IPS-NIHi7 (cell line): ENCODE data around the gene PRR5.

Experiments used
- DNase-seq: peaks from one replicate; pipeline ENCODE4 v3.0.0; 2012; ENCODE audit warnings: mixed read lengths; ENCODE audit errors: extremely low spot score

PRR5 gene

DNA sequence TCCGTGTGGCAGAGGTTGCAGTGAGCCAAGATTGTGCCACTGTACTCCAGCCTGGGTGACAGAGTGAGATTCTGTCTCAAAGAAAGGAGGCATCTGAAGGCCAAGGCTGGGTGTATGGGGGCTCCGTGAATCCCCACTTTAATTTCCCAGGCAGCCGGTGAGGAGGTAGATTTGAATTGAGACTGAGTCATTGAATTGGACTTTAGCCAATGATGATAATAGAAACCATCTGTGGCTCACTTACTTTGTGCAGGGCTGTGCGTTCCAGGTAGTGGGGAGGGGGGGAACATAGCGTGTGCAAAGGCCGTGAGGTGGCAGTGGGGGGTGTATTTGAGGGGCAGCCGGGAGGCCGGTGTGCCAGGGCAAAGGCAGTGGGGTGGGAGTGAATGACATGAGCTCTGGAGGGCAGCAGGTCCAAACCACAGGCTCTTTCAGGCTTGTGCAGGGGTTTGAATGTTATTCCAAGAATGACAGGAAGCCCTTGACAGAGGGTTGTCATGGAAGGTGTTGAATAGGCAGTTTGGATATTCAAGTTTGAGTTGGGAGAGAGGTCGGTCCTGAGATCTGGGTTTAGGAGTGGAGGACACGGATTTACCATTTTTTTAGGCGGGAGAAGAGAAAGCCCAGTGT lies 56.5 kb downstream of the PRR5 start:
- DNase-seq, result no peak

DNA sequence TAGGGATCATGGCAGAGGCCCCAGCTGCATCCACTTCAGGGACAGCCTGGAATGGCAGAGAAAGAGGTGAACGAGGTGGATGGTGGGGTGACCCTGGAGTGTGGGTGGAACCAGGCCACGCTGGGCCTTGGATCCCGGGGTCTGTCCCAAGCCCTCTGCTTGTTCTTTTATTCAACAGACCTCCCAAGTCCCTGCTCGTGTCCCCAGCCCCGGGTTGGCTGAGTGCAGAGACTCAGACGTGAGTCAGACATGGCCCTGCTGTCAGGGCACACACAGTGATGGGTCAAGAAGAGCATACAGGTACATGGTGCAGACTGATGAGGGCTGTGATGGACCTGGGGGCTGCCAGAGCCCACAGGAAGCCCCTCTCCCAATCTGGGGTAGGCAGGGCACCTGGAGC lies 57.0 kb downstream of the PRR5 start:
- DNase-seq, result no peak

DNA sequence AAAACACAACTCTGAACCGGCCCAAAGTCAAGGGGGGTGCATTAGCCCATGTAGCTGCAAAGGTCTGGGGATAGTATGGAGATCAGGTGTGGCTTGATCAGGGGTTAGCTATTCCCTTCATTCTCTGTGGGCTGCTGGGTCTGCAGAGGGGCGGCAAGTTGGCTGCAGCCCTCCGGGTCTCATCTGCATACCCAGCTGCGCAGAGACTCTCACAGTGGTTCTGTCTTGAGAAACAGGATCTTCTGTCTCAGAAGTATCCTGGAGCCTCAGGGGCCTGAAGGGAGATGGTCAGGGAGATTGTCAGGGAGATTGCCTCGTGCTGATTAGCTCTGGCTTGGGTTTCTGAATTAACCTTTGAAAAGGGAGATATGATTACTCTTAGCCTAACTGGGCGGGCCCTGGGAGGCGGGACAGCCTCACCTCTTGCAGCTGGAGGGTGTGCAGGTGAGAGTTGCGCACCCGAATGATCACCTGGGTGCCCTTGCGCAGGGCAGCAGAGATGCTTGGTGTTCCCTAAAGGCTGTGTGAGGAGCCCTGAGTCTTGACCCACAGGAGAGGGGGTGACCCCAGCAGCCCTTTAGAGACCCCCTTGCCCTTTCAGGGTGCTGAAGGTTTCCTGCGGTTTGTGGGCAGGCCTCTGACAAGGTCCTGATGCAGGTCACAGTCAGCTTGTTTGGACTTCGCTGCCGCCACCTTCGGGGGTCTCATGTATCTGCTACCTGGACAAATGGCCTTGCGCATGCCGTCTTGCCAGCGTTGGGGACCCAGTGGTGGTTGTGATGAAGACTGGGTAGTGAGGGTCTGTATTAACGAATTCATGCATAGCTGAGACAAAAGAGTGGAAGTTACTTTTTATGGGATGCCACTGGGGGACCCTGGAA lies 57.7 kb downstream of the PRR5 start:
- DNase-seq, result no peak

DNA sequence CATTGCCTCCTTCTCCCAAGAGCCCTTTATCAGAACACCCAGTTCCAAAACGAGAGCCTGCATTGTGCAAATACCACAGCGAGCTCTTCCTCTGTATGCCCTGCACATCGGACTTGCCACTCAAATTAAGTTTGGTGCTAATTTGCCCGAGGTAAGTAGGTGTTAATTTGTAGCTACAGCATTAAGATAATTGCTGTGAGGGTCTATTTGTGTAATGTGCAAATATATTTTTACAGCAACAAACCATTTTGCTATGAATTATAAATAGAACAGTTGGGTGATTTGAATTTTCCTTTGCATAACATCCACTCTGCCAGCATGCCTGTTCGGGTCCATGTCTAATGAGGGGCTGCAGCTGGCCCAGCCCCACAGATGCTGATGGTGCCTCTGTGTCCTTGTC lies 58.5 kb downstream of the PRR5 start:
- no peak for DNase-seq

DNA sequence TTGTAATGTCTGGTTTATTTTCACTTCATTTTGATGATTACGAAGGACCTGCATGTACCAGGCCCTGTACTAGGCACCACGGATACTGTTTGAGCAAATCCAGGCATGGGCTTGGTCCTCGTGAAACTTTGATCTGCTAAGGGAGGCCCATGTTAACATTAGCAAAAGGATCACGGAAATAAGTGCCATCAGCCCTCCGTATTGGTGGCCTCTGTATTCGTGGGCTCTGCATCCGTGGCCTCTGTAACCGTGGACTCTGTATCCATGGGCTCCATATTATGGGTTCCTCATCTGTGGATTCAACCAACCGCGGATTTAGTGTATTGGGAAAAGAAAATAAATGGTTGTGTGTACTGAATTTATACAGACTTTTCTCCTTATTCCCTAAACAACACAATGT lies 59.0 kb downstream of the PRR5 start:
- DNase-seq, result no peak

DNA sequence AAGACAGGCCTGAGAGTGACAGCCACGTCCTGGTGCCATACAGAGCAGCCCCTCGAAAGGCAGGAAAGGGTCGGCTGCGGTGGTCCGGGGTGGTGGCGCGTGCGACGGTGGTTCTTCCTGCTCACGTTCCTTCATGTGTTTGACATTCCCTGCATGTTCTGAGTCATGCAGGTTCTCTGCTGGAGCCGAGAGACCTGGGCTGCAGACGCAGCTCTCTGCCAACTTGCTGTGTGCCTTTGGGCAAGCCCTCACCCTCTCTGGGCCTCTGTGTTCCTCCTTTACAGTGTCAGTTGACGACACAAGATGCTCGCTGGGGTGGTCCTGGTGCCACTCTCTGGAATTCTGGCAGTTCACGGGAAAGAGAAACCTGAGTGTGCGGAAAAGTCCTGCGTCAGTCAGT lies 62.4 kb downstream of the PRR5 start:
- DNase-seq, result no peak

DNA sequence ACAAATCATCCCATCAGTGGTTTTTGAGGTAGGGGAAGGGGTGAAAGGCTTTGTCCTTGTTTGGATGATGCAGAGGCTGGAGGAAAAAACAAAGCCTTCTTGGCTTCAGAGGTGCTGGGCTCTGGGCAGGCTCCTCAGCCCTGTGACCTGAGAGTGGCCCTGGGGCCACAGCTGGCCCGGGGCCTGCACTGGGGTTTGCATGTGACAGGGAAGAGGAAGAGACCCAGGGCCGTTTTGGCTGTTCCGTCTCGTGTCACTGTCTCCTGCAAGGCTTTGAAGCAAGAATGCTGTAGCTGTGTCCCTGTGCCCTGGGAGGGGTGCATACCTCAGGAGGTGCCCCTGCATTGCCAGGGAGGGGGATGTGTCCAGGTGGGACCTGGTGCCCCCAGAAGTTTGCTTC lies 63.0 kb downstream of the PRR5 start:
- DNase-seq, result no peak

DNA sequence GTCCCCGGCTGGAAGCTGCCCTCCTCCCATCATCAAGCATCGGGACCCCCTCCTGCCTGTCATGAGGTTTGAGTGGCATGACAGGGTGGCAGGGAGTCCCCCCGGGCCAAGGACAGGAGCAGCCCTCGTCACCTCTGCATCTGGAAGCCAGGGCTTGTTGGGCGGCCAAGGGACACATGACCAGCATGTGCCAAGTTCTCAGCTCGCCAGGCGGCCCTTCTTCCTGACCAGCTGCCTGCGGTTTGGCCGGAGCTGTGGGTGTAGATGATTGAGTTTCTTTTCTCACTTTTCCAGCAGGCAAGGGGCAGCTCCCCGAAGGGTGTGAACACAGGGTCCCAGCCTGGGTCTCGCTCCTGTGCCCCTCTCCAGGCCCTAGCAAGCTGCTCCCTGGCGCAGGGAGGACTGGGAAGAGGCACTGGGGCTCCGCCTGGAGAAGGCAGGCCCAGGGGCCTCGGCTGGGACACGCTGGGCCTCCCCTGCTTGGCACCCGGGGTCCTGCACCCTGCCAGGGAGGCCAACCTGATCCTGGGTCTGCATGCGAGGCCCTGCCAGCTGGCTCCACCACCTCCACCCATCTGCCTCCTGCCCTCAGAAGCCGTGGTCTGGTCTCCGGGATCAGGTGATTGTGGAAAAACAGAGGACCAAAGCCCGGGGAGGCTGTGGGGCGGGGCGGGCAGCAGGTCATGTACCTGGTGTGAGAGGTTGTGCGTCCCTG lies 63.7 kb downstream of the PRR5 start:
- no peak for DNase-seq

DNA sequence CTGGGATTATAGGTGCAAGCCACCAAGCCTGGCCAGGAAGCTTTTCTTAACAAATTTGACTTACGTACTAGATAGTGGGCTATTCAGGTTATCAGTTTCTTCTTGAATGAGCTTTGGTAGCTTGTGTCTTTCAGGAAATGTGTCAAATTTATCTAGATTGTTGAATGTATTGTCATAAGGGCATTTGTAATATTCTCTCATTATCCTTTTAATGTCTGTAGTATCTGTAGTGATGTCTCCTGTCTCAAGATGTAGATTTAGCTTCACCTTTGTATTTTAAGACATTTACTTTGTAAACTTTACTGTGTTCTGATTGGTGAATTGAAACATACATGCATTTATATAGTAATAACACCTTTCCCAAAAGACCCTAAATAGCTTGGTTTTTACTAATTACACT lies 71.1 kb downstream of the PRR5 start:
- no peak for DNase-seq

DNA sequence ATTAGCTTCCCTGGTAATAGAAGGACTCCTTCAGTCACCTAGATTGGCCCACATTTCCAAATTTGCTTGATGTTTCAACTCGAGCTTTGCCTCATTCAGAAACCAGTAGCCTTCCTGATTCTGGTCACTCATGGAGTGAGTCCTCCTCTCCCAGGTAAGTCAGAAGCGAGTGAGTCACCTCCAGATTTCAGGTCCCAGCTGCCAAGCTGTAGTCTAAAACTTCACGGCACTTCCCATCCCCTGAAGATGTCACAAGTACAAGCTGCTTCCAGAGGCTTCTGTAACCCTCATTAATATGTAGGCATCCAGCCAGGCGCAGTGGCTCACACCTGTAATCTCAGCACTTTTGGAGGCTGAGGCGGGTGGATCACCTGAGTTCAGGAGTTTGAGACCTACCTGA lies 73.9 kb downstream of the PRR5 start:
- no peak for DNase-seq

DNA sequence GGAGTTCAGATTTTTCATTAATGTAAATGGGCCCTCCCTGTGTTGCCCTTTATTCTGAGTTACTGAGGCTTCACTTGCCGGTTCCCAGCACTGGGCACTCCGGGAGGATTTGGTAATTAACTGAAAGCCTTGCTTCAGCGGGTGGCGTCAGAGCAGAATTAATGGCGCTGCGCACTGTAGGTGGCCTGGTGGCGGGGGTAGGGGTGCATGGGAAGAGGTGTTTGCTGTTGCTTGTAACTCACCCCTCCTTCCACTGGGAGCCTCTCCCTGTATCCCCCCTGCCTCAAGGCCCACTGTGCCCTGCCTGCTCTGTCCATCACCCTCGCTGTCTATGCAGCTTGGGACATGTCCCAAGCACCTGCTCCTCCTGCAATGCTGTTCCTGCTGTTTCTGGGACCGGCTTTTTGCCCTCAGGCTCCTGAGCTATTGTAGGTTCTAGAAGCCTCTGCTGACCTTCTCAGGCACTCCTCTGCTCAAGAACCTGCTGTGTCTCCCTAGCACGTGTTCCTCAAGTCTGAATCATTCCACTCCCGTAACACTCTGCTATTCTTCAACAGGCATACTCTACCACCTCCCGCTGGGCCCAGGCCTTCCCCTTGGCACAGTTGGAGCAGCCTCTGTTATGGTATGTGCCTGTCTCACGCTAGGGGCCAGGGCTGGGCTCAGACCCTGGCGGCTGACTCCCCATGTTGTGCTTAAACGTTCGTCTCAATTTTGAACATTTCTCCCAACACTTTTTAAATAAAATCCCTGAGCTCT lies 74.8 kb downstream of the PRR5 start:
- no peak for DNase-seq

DNA sequence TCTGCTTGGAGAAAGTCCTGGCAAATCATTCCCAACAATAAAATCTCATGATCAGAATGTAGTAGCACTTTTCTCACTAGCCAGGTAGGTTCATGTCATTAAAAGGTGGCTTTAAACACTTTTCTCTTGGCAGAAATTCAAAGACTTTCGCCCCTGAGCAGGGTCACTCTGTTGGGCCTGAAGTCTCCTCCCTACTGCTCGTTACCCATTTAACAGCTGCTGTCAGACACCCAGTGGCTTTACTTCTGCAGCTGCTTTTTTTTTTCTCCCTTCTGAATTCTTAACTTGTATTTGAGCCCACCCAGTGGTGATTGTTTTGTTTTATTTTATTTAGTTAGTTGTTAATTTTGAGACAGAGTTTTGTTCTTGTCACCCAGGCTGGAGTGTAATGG lies 75.4 kb downstream of the PRR5 start:
- DNase-seq, result no peak

DNA sequence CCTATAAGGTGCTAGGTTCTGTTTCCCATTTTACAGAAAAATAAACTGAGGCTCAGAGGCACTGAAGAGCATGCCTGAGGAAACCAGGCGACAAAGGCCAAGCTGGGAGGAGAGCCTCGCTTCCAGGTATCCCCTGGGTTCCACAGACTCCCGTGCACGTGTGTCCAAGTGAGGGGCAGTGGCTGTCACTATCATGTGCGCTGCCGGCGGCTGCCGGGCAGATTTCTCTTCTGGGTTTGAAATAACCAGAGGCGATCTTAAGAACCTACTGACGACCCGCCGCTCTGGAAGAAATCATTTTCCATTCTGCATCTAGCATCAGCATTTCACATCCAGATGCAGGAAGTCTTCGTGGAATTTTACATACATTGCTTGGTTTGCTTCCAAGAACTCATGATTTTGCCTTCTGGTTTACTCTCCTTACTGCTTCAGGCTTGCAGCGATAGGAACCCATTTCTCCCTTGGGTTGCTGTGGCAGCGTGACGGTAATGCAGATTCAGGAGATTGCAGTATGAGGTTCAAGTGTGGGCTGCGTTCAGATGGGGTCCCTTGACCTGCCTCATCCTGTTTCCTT lies 79.0 kb downstream of the PRR5 start:
- no peak for DNase-seq

DNA sequence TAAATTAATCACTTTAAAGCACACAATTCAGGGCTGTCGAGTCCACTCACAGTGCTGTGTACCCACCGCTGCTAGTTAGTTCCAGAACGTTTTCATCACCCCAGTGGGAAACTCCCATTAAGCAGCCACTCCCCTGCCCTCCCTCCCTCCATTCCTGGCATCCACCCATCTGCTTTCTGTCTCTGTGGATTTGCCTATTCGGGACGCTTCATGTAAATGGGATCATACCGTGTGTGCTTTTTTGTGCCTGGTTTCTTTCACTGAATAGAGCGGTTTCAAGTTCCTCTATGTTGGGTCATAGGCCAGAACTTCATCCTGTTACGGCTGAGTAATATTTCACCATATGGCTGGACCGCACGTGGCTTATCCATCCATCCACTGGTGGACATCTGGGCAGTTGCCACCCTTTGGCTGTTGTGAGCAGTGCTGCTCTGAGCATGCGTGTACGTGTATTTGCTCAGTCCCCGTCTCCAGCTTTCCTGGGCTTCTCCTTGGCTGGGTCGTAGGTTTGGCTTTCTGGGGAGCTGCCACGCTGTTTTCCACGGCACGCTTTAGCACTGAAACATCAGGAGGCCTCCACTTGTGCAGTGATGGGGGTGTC lies 80.5 kb downstream of the PRR5 start:
- DNase-seq, result no peak

DNA sequence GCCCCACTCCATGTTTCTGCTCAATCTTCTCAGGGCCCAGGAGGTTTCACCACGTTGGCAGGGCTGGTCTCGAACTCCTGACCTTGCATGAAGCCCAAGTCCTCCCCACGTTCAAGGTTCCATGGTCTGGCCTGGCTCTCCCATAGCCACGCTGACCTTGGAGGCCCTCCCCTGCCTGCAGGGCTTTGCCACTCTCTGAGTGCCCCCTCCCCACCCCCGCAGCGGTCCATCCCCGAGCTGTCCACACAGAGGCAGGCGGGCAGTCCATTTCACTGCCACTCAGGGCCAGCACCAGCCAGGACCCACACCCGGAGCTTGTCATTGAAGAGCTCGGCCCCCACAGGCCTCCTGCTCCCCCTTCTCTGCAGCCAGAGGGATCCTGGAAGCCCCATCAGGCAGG lies 81.1 kb downstream of the PRR5 start:
- DNase-seq, result no peak

DNA sequence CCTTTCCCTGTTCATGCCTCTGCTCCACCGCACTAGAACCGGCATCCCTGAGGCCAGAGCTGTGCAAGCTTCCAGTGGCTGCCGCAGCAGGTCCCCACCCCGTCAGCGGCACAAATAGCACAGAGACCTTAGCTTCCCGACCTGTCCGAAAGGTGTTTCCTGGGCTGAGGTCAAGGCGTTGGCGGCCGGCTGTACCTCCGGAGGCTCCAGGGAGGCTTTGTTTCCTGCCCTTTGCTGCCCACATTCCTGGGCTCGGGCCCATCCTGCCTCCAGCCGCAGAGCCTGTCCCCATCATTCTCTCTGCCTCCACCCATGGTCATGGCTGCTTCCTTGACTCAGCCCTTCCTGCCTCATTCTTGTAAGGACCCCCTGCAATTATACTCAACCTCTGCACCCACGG lies 81.6 kb downstream of the PRR5 start:
- DNase-seq, result no peak

DNA sequence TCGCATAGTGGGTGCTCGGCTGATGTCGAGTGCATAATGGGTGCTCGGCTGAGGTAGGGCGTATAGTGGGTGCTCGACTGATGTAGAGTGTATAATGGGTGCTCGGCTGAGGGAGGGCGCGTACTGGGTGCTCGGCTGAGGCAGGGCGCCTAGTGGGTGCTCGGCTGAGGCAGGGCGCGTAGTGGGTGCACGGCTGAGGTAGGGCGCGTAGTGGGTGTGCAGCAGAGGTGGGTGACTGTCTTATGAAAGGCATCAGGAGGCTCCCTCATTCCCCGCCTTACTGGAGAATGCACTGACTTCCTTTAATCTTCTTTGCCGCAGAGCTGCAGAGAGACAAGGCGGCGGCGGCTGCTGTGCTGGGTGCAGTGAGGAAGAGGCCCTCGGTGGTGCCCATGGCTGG lies 84.1 kb downstream of the PRR5 start:
- DNase-seq, result no peak

DNA sequence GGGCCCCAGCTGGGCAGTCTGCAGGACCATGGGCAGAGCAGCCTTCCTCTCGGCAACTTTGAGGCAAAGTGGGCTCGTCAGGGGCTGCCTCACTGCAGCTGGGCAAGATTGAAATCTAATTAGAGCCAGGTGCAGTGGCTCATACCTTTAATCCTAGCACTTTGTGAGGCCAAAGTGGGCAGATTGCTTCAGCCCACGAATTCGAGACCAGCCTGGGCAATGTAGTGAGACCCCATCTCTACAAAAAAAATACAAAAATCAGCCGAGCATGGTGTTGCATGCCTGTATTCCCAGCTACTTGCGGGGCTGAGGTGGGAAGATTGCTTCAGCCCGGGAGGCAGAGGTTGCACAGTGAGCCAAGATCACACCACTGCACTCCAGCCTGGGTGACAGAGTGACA lies 84.6 kb downstream of the PRR5 start:
- no peak for DNase-seq
